ENCODE results near the gene COL13A1. TPM values are rescaled to one million over a fixed set of nuclear protein-coding genes. Genes with fewer than 3 reads are reported as not detected.

Gene COL13A1
- total and polyA plus RNA-seq, 2 experiments from 2014 or later = 57.2 to 150 TPM

- no peak overlapping the region for H3K4me3 ChIP-seq
- H3K27ac ChIP-seq = no peak overlapping the region
- no peak for TF ChIP-seq CTCF (IDR thresholded peaks at IDR 0.05; ENCODE audit: low read depth, low read length)
- H3K4me1 ChIP-seq (ENCODE audit: low read depth) = peaks cover 16% of the 10 kb centered on the region
- H3K9me3 ChIP-seq (ENCODE audit: low read depth) = no peaks in the 10 kb centered on the region
- H3K27me3 ChIP-seq = no peaks in the 10 kb centered on the region
- DNase-seq (ENCODE audit: low read depth in 1 of 2, low spot score in 1 of 2) = peak in 1 of 2 donors; percentile 32
- no peaks in the 10 kb centered on the region for H3K36me3 ChIP-seq
Observed at GRCh38 chr10:69884686-69885085, 83.0 kb downstream of the COL13A1 start.

GRCh38 chr10:69885379-69886013, 83.8 kb downstream of the COL13A1 start:
- Histone ChIP-seq H3K36me3 (no peaks in the 10 kb centered on the region), H3K4me1 (ENCODE audit: low read depth) (peaks cover 8% of the 10 kb centered on the region), H3K27ac (no peak overlapping the region), H3K4me3 (no peak overlapping the region), H3K27me3 (no peaks in the 10 kb centered on the region), H3K9me3 (ENCODE audit: low read depth) (no peaks in the 10 kb centered on the region)
- DNase-seq (ENCODE audit: low read depth in 1 of 2, low spot score in 1 of 2) = no peak
- peak; percentile 40 for TF ChIP-seq CTCF (IDR thresholded peaks at IDR 0.05; ENCODE audit: low read depth, low read length)

- H3K27ac ChIP-seq = no peak overlapping the region
- DNase-seq (ENCODE audit: low read depth in 1 of 2, low spot score in 1 of 2) = no peak
- no peaks in the 10 kb centered on the region for H3K9me3 ChIP-seq (ENCODE audit: low read depth)
- TF ChIP-seq CTCF (IDR thresholded peaks at IDR 0.05; ENCODE audit: low read depth, low read length) = no peak
- H3K27me3 ChIP-seq = no peaks in the 10 kb centered on the region
- no peak overlapping the region for H3K4me3 ChIP-seq
- no peaks in the 10 kb centered on the region for H3K36me3 ChIP-seq
- no peaks in the 10 kb centered on the region for H3K4me1 ChIP-seq (ENCODE audit: low read depth)
Observed at GRCh38 chr10:69888882-69889584, 87.3 kb downstream of the COL13A1 start.

- no peak for TF ChIP-seq CTCF (IDR thresholded peaks at IDR 0.05; ENCODE audit: low read depth, low read length)
- Histone ChIP-seq H3K27me3 (no peaks in the 10 kb centered on the region), H3K4me1 (ENCODE audit: low read depth) (no peaks in the 10 kb centered on the region), H3K9me3 (ENCODE audit: low read depth) (no peaks in the 10 kb centered on the region), H3K36me3 (no peaks in the 10 kb centered on the region), H3K4me3 (no peak overlapping the region), H3K27ac (no peak overlapping the region)
- DNase-seq (ENCODE audit: low read depth in 1 of 2, low spot score in 1 of 2) = no peak
Observed at GRCh38 chr10:69890065-69890847, 88.5 kb downstream of the COL13A1 start.

- no peak for DNase-seq (ENCODE audit: low read depth in 1 of 2, low spot score in 1 of 2)
- H3K27me3 ChIP-seq = no peaks in the 10 kb centered on the region
- no peaks in the 10 kb centered on the region for H3K4me1 ChIP-seq (ENCODE audit: low read depth)
- TF ChIP-seq CTCF (IDR thresholded peaks at IDR 0.05; ENCODE audit: low read depth, low read length) = no peak
- H3K4me3 ChIP-seq = no peak overlapping the region
- no peak overlapping the region for H3K27ac ChIP-seq
- H3K9me3 ChIP-seq (ENCODE audit: low read depth) = no peaks in the 10 kb centered on the region
- H3K36me3 ChIP-seq = no peaks in the 10 kb centered on the region
Observed at GRCh38 chr10:69891057-69891617, 89.4 kb downstream of the COL13A1 start.
